Bone marrow (tissue), 2 donors: Measurements from ENCODE around the gene HABP2.

Experiments used
- DNase-seq, 2 donors: peaks; one replicate each; lab custom pipeline; 2025; lab: John Stamatoyannopoulos, UW

Gene HABP2

DNA sequence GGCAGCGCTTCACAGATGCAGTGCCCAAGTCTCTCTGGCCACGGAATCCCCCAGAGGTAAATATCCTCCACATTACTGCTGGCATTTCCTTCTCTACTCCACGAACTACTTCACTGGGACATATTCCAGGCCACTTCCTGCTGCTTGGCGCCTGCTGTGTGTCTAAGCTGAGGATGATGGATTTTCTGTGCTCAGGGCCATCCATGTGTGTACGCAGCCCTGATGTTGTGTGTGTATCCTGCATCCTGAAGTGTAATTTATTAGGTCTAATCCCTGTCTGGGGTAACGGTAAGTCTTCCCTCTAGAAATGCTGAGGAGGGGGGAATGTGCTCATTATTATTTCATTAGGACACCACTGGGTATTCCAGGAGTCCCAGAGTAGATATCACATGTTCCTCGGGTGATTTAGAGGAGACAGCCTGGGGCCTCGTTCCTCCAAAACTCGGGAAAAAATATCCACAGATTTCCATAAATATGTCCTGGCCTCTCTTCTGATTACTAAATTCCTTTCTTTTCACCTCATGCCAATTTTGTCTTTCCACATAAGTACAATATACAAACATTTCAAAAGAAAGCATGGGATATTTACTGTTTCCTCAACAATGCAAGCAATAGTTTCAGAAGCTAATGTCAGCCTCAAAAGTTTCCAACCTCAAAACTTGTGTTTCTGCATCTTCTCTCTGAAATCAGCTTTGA is 25.5 kb upstream of the HABP2 start:
- DNase-seq, result no peak

DNA sequence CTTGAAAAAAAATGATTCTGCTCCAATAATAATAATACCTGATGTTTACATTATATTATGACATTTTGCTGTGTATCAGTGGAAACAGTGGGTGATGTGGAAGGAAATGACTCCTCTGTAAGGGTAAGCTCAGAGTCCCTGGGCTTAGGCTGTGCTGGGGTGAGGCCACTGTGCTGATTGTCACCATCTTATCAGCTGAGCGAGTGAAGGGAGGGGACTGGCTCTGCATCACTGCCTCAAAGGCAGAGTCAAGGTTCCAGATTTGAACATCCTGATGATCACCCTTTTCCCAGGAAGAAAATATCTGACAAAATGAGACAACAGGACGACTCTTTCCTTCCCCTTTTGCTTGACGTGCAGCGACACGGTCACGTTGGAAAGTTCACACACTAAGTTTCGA is 24.0 kb upstream of the HABP2 start:
- no peak for DNase-seq

DNA sequence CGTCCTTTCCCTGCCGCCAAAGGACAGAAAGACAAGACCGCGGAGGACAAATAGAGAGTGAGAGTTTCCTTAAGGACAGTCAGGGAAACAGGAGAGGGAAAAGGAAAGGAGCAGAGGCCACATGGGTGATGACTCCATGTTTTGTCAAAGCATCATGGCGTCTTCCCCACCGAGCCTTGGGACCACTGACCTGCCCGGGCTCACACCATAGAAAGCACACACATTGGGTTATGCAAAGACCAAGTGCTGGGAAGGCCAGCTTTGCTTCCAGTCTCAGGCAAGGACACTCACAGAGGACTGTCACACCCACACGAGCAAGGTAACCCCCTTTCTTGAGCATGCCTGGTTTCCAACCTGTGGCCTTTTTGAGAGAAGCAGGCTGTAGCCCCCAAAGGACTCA is 23.3 kb upstream of the HABP2 start:
- DNase-seq, result no peak

DNA sequence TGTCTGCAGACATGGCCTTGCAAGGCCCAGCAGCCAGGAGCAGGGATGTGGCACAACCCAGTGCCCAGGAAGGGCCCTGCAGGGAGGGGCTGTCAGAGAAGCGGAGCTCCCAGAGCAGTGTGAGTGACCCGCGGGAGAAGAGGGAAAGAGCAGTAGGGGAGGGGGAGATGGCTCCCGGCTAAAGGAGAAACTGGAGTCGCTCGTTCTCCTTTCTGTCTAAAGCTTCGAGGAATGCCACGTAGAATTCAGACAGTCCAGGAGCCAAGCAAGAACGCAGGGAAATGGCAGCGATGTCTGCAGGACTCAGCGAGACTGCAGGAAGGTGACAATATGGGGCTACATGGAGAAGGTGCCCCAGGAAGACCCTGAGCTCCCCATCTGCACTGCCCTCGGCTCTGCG is 22.4 kb upstream of the HABP2 start:
- no peak for DNase-seq

DNA sequence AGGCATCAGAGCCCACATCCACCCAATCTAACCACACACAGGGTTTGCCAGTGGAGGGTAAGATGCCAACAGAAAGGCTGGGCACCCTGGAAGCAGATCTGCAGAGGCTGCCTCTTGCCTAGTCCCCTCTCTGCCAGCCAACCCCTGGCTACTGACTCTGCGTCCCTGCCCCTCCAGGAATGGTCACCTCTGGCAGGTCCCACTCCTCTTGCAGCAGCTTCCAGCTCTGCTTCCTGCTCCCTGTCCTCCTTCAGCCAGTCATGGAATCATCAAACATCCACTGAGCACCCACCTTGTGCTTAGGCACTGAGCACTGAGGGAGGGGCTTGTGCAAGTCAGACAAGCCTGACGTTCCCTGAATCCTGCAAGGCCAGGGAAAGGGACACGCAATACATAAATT is 20.1 kb upstream of the HABP2 start:
- DNase-seq, result no peak

DNA sequence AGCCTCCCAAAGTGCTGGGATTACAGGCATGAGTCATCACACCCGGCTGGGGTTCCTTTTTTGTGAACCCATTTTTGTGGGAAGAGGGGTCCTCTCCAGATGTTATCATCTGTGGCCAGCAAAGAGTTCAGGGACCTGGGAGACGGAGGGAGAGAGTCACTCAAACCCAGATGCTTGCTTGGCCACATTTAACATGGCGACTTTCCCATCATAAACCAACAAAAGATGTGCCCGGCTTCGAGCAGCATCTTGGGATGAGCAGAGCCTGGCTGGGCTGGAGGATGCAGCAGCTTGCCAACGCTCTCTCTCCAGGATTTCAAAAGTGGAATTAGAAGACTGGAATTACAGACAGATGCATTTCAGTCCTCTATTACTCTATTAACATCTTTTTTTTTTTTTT is 19.1 kb upstream of the HABP2 start:
- DNase-seq, result no peak

DNA sequence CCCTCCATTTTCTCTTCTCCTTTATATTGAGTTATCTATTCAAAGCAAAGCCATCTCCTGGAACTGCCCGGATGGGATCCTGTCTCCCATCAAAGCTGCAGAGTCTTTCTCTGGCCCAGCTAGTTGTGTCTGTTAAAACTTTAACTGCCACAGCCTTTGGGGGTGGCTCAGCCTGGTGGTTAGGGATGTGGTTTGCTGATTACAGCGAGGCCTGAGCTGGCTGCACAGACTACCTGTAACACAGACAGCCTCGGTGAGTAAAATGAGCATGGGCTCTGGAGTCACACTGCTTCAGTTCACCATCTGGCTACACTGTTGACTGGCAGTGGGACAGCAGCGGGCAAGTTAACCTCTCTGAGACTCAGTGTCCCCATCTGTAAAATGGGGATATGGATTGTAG is 18.4 kb upstream of the HABP2 start:
- DNase-seq, result no peak

DNA sequence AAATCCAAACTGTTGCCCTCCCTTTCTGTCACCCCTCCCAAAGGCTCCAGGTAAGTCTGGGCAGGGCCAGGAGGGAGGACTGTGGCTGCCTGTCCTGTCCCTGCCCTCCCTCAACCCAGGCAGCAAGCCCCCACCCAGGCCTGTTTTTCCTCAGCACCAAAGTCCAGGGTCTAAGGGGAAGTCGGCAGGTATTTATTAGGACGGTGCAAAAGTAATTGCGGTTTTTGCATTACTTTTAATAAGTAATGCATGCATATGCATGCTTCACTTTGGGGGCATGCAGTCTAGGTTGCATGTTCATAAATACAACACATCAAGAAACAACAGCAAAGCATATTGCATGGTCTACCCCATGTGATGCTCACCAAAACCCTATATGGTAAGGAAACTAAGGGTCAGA is 15.2 kb upstream of the HABP2 start:
- no peak for DNase-seq

DNA sequence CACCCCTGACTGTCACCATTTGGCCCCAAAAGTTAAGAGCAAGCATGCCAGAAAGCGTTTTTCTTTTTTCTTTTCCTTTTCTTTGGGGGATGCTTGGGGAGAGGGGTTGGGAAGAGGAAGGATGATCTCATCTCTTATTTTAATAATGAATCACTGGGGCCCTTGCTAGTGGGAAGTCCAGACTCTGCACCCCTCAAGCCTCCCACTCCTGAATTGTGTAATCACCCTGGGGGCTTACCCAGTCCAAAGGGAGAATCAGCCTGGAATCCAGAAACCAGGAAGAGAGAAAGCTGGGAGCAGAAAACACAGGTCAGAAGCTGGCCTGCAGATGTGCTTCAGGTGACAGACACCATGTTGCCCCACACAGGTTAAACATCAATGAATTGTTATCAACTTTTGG is 14.7 kb upstream of the HABP2 start:
- DNase-seq, result no peak

DNA sequence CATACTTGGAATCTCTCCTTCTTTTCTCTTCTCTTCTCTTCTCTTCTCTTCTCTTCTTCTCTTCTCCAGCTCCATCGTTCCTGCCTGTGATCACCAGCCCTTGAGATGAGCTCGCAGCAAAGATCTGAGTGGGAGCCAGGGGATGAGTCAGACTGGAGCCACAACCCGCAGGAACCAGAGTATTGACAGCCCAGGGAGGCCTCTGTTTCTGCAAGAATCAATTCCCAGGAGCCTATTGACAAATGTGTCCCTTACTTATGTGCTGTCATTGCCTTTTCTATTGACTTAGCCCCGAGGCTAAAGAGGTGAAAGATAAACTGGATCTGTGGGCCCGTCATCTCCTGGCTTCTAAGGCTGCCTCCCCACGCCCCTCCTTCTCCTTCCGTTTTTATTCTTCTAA is 13.1 kb upstream of the HABP2 start:
- DNase-seq, result peak in 1 of 2 donors; percentile 54

DNA sequence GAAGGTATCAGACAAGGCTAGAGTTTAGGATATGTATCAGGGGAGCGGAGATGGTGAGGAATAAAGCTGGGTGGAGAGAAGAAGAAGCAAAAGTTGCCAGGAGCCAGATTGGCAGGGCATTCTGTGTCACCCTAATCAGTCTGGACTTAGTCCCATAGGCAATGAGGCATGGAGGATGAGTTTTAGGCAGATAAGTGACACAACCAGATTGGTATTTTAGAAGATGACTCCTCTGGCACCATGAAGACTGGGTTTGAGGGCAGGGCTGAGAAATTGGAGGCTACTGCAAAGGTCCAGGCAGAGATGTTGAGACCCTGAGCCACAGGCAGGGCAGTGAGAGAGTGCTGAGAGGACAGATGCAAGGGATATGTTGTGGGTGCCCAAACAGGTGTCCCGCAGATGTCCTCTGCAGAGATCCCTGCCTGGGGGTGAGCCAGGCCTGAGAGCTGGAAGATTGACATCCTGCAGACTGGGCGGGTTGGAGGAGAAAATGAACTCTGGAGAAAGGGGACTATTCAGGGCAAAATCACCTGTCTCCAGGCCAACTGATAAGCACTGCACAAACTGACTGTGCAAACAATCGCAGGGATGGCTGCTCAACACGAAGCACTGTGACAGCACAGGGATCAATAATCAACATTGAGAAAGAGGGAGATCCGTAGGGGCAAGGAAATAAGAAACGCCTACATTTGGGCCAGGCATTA is 11.9 kb upstream of the HABP2 start:
- no peak for DNase-seq

DNA sequence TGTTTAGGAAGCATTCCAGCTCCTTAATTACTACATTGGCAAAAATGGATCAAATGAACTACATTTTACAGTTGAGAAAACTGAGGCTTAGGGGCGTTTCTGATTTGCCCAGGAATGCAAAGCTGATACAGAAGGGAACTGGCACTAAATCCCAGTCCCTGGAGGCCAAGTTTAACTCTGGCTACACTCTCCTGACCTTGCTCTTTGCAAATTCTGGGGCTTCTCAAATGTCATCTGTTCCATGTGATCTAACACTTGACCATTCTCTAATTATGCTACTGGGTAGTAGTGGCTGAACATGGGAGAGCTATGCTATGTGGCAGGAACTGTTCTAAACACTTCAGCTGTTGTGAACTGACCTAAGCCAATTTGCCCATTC is 11.3 kb upstream of the HABP2 start:
- no peak for DNase-seq

DNA sequence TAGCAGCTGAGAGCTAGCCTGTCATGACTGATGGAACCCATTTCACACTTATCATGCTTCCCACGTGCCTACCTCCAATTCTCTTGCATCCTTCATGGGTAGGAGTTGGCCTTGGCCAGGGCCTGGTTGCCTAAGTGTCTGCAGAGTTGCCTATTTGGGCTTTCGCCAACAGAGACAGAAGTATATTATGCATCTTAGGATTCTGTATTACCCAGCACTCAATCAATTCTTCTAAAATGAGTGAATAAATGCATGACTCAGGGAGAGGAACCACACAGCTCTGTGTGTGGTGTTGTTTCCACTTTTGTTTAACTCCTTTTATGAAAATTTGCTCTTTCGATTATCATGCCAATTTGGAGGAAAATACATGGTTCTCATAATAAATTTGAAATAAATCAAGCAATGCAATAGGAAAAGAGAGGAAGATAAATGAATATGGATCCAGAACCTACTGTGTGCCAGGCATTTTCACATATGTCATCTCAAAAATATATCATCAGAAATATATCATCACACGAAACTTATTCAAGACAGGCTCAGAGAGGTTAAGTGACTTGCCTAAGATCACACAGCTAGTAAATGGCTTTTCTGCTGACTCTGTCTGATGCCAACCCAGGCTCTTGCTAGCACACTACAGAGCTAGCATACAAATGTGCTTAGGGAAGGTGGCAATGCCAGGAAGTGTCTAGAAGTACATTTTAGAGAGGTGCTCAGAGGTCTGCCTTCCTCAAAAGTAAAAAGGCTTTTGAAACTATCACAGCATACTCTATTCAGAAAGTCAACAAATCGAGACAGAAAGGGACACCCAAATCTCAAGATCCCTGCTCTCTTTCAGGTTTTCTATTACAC is 9.5 kb upstream of the HABP2 start:
- DNase-seq, result no peak

DNA sequence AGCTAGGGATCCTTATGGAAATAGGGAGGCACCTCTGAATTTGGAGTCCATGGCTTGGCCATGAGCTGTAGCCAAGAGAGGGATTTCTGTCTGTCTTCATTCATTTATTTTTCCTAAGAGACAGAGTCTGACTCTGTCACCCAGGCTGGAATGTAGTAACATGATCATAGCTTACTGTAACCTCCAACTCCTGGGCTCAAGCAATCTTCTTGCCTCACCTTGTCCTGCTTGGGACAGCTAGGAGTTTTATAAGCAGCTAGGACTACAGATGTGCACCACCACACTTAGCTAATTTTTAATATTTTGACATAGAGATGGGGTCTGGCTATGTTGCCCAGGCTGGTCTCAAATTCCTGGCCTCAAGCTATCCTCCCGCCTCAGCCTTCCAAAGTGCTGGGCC is 8.5 kb upstream of the HABP2 start:
- DNase-seq, result no peak

DNA sequence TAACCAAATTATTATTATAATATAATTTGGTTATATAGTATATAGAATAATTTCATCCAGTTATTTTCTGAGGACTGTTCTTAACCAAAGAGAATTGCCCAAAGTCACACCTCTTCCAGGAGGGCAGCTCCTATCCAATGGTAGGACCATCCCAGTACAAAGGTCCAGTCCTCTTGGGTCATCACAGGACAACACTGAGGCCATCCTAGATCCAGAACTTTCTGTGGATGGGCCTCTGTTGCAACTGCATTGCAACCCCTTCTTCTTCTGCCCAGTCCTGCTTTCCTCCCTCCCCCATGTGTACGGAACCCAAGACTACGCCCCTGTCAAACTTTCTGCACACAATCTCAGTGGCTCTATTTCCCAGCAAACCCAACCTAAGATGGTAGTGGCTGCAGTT is 5.4 kb upstream of the HABP2 start:
- DNase-seq, result no peak

DNA sequence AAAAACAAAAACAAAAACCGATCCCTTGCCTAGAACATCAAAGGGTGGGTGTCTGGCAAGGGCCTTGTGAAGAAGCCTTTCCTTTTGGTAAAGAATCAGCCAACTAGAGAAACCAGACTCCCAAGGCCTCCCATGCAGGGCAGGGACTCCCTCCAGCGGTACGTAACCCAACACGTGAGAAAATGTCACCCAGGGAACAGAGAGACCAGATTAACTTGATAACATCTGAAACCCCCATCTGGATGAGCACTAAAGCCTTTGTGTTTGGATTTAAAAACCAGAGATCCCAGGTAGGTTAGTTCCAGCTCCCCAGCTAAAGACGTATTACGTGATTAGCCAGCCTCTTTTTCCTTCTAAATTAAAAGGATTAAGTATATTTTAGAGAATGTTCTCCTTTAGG is 3.0 kb upstream of the HABP2 start:
- DNase-seq, result no peak

DNA sequence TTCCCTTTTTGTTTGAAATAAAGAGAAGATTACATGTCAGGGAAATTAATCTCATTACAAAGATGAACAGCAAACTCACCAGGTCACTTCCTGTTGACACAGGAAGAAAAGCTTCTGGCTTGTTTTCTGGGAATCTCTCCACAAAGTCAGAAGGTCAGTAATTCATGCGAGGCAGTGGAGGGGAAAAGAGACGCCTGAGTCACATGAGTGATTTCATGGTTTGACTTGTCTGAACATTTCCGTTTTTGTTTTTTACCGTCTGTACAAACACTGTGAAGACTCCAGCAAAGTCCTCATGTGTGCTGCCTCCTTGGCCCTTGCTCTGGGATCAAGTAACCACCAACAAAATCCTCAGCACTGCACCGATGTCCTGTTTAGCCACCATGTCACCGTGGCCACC is 2.5 kb upstream of the HABP2 start:
- DNase-seq, result no peak

DNA sequence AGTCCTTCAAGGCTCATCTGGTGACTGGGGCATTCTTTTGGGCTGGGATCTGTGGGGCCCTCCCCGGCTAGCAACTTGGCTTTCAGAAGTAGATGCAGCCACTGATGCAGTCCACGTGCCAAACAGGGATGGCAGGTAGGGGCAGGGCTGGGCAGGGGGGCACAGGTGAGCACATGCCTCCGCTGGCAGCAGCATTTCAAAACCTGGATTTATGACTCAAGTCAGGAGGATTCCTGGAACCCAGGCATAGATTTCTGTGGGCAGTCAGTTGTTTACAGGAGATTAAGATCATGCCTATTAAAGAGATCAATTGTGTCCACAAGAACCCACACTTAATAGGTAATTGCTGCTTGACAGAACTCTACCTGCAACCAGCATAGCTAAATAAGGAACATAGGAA is 839 bp upstream of the HABP2 start:
- DNase-seq, result no peak

DNA sequence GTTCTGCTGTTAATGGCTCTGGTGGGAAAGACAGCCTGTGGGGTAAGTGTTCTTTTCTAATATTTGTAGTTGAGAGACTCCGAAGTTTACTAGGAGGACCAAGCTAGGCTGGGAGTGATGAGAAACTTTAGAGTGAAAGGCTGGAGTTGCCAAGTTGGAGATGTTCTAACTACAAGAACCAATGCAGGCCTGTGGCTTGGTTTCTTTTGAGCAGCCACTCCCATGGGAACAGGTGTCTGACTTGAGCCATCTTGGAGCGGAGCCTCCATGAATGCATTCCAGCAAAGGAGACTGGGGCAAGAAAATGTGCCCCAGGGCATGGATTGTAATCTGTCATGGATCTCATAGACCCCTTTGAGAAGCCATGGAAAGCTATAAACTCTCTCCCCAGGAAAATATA is 296 bp downstream of the HABP2 start:
- DNase-seq, result no peak

DNA sequence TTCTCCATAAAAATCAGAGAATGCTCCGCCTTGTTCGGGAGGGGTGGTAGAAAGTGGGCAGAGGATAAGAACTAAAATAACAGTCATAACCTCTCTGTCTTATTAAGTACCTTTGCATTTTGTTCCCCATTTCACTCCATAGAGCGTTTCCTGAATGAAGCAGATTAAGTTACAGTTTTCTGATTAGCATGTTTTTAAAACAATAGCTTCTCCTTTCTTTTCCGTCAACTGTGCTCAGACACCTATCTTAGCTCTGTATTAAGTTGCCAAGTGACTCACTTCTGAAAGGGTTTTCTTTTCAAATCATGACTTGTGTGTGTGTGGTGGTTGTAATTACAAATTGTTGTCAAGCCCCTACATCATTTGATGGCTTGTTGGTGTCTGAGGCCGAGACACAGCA is 1.4 kb downstream of the HABP2 start:
- DNase-seq, result peak in 1 of 2 donors; percentile 75

DNA sequence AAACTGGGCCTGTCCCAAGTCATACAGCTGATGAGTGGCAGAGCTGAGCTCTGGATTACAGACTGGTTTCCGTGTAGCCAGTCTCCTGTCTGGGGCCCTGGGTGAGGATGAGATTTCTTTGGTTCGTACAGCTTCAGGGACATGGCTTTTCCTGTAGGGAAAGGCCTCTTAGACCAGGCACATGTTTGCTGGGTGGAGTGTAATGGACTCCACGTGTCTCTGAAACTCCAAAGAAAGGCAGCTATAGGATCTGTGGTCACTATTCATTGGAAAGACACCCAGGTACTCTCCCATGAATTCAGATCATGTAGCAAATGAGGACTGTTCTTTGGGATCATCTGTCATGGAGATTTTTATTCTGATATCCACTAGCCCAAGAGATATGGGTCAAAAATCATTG is 2.4 kb downstream of the HABP2 start:
- no peak for DNase-seq

DNA sequence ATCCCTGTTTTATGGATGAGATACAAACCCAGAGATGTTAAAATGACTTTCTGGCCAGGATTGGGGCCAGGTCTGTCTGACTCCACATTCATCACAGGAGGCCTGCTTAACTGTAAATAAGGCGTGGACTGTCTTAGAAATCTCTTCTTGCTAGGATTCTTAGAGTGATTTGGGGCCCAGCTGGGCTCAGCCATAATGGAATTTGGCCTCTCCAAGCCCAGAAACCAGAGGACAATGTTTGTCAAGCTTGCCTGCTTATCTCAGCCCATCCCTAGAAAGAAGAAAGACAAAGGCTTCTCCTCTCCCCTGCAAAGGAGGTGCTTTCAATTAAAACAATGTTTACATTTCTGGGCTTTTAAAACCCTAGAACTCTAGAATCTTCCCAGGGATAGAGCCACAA is 2.9 kb downstream of the HABP2 start:
- DNase-seq, result no peak

DNA sequence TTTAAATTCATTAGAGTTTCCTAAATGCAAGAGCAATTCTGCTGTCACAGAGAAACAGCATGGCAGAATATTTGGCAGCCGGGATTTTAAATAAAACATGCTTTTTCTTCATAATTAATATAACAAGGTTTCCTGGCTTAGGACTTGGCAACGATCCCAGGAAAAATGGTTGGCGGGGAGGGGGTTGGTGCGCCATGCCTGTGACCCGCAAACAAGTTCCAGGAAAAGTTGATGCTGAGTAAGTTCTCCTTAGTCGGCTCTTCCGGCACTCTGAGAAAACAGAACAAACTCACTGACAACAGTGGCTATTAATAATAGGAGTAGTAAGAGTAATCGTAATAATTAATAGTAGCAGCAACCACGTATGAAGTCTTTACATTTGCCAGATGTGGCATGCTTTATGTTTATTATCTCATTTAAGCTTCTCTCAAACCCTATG is 4.6 kb downstream of the HABP2 start:
- no peak for DNase-seq
